Measurements from ENCODE around the gene UPB1. TPM values are rescaled to one million over a fixed set of nuclear protein-coding genes. Genes with fewer than 3 reads are reported as not detected.
"Not testable (repeated sequence)": the region's sequence is repeated elsewhere in the genome, so short reads cannot be mapped to it uniquely, and the experiment has no call there.

UPB1 gene
- total RNA-seq, 1 donor from 2014 or later: 1.1 TPM

GRCh38 chr22:24529898-24530297 is 34.8 kb downstream of the UPB1 start:
- H3K4me1 ChIP-seq: peaks cover 15% of the 10 kb centered on the region
- H3K4me3 ChIP-seq: no peak overlapping the region
- TF ChIP-seq CTCF (IDR thresholded peaks at IDR 0.05; ENCODE audit: borderline replicate concordance): no peak
- H3K36me3 ChIP-seq: no peaks in the 10 kb centered on the region
- no peak for DNase-seq
- no peak overlapping the region for H3K27ac ChIP-seq (replicated peaks)
- intact Hi-C loops (cut with micrococcal nuclease): loop anchor here (10.0 kb wide), 1 partner anchor 205 kb away; no protein-coding TSS in a partner anchor
- no peaks in the 10 kb centered on the region for H3K9me3 ChIP-seq (replicated peaks)
- H3K27me3 ChIP-seq (ENCODE audit: low read depth): no peaks in the 10 kb centered on the region

- H3K27ac ChIP-seq (replicated peaks); H3K4me1 ChIP-seq; intact Hi-C loops (cut with micrococcal nuclease); H3K9me3 ChIP-seq (replicated peaks); H3K36me3 ChIP-seq; DNase-seq; H3K4me3 ChIP-seq; H3K27me3 ChIP-seq (ENCODE audit: low read depth): not testable (repeated sequence)
Observed at GRCh38 chr22:24530968-24531367, 35.8 kb downstream of the UPB1 start.

GRCh38 chr22:24532075-24532474 is 36.9 kb downstream of the UPB1 start:
- DNase-seq: no peak
- Histone ChIP-seq H3K4me3 (no peak overlapping the region), H3K9me3 (replicated peaks) (no peaks in the 10 kb centered on the region), H3K4me1 (peaks cover 14% of the 10 kb centered on the region), H3K27ac (replicated peaks) (no peak overlapping the region), H3K27me3 (ENCODE audit: low read depth) (no peaks in the 10 kb centered on the region), H3K36me3 (no peaks in the 10 kb centered on the region)
- intact Hi-C loops (cut with micrococcal nuclease): no loop called here
- TF ChIP-seq CTCF (IDR thresholded peaks at IDR 0.05; ENCODE audit: borderline replicate concordance): no peak

- no peaks in the 10 kb centered on the region for H3K9me3 ChIP-seq (replicated peaks)
- TF ChIP-seq CTCF (IDR thresholded peaks at IDR 0.05; ENCODE audit: borderline replicate concordance): no peak
- H3K27me3 ChIP-seq (ENCODE audit: low read depth): no peaks in the 10 kb centered on the region
- intact Hi-C loops (cut with micrococcal nuclease): no loop called here
- H3K27ac ChIP-seq (replicated peaks): no peak overlapping the region
- no peak for DNase-seq
- H3K4me1 ChIP-seq: peaks cover 18% of the 10 kb centered on the region
- peaks cover 19% of the 10 kb centered on the region for H3K36me3 ChIP-seq
- H3K4me3 ChIP-seq: no peak overlapping the region
Observed at GRCh38 chr22:24535348-24535747, 40.2 kb downstream of the UPB1 start.

GRCh38 chr22:24536089-24536488 is 41.0 kb downstream of the UPB1 start:
- Histone ChIP-seq H3K36me3 (peaks cover 27% of the 10 kb centered on the region), H3K4me1 (peaks cover 25% of the 10 kb centered on the region), H3K4me3 (no peak overlapping the region), H3K27ac (replicated peaks) (no peak overlapping the region), H3K9me3 (replicated peaks) (no peaks in the 10 kb centered on the region), H3K27me3 (ENCODE audit: low read depth) (no peaks in the 10 kb centered on the region)
- no peak for TF ChIP-seq CTCF (IDR thresholded peaks at IDR 0.05; ENCODE audit: borderline replicate concordance)
- no peak for DNase-seq
- intact Hi-C loops (cut with micrococcal nuclease): no loop called here

GRCh38 chr22:24540470-24540869 is 45.3 kb downstream of the UPB1 start:
- Histone ChIP-seq H3K27me3 (ENCODE audit: low read depth) (no peaks in the 10 kb centered on the region), H3K36me3 (peaks cover 67% of the 10 kb centered on the region), H3K27ac (replicated peaks) (no peak overlapping the region), H3K9me3 (replicated peaks) (no peaks in the 10 kb centered on the region), H3K4me1 (peaks cover 63% of the 10 kb centered on the region), H3K4me3 (no peak overlapping the region)
- TF ChIP-seq CTCF (IDR thresholded peaks at IDR 0.05; ENCODE audit: borderline replicate concordance): no peak
- intact Hi-C loops (cut with micrococcal nuclease): no loop called here
- no peak for DNase-seq
